Common myeloid progenitor, CD34-positive (primary cell): ENCODE results near the gene FHIT.

Experiments
- CTCF ChIA-PET: fragments of 350-600 bp; sonication (Branson Sonifier 250); formaldehyde crosslinking; loops from one replicate; lab custom pipeline; 2021; ENCODE audit warnings: antibody characterized with exemption; lab: Charles Lee
- POLR2A ChIA-PET: fragments of 350-600 bp; sonication (Branson Sonifier 250); formaldehyde crosslinking; loops from one replicate; lab custom pipeline; 2021; ENCODE audit warnings: antibody characterized with exemption; lab: Charles Lee
- DNase-seq, 3 donors: peaks; one replicate each; pipeline versions ENCODE4 v3.0.0 to v3.0.0-alpha.2; 2013
- H3K27ac ChIP-seq, 2 experiments: 1 replicate in 1 of 2; 2 replicates in 1 of 2; pipeline ENCODE4 v1.7.0; 2013; ENCODE audit warnings: inconsistent platforms in 2 of 2, low read length in 2 of 2, mild to moderate bottlenecking in 2 of 2, low read depth in 1 of 2, moderate library complexity in 1 of 2; ENCODE audit not compliant: severe bottlenecking in 2 of 2, insufficient read depth in 1 of 2, poor library complexity in 1 of 2
- H3K27me3 ChIP-seq, 5 experiments: replicated peaks in 2 of 5; 1 replicate in 3 of 5; 2 replicates in 2 of 5; pipeline versions ENCODE4 v1.6.1 to v1.7.0; 2013; ENCODE audit warnings: low read length in 4 of 5, mild to moderate bottlenecking in 2 of 5, moderate library complexity in 2 of 5, inconsistent platforms in 1 of 5; ENCODE audit not compliant: insufficient read depth in 5 of 5, control insufficient read depth in 4 of 5
- H3K36me3 ChIP-seq, 4 experiments: 1 replicate in 2 of 4; 2 replicates in 2 of 4; pipeline versions ENCODE4 v1.6.1 to v1.7.0; 2013; ENCODE audit warnings: low read length in 3 of 4, control low read depth in 1 of 4, mild to moderate bottlenecking in 1 of 4; ENCODE audit not compliant: control insufficient read depth in 4 of 4, insufficient read depth in 4 of 4
- H3K4me1 ChIP-seq, 4 experiments: 1 replicate in 3 of 4; 2 replicates in 1 of 4; pipeline versions ENCODE4 v1.6.1 to v1.7.1; 2013; ENCODE audit warnings: low read length in 3 of 4, mild to moderate bottlenecking in 3 of 4, control low read depth in 1 of 4, inconsistent platforms in 1 of 4, moderate library complexity in 1 of 4; ENCODE audit not compliant: control insufficient read depth in 4 of 4, insufficient read depth in 4 of 4; ENCODE audit errors: control extremely low read depth in 1 of 4
- H3K4me3 ChIP-seq, 7 experiments: 1 replicate in 4 of 7; 2 replicates in 3 of 7; pipeline versions ENCODE4 v1.5.1 to v1.7.0; 2013; ENCODE audit warnings: mild to moderate bottlenecking in 7 of 7, low read length in 6 of 7, moderate library complexity in 6 of 7, inconsistent platforms in 2 of 7, low read depth in 2 of 7, control low read depth in 1 of 7; ENCODE audit not compliant: insufficient read depth in 4 of 7, control insufficient read depth in 1 of 7; ENCODE audit errors: extremely low read depth in 1 of 7
- H3K9me3 ChIP-seq, 5 experiments: 1 replicate in 4 of 5; 2 replicates in 1 of 5; pipeline versions ENCODE4 v1.6.1 to v1.7.1; 2013; ENCODE audit warnings: low read length in 4 of 5, mild to moderate bottlenecking in 2 of 5, inconsistent platforms in 1 of 5, low read depth in 1 of 5, moderate library complexity in 1 of 5; ENCODE audit not compliant: control insufficient read depth in 4 of 5, insufficient read depth in 2 of 5; ENCODE audit errors: control extremely low read depth in 1 of 5
- WGBS: methylation state at CpG from one replicate; pipeline ENCODE4 v1.1.5; 2013; ENCODE audit not compliant: insufficient coverage; 5-methylcytosine and 5-hydroxymethylcytosine counted together

FHIT gene

GRCh38 chr3:60215946-60216345 lies 1035.3 kb downstream of the FHIT start:
- H3K4me1 ChIP-seq, result no peaks in the 10 kb centered on the region
- no CpG with 5 or more reads among the region's 1 CpG for WGBS
- ChIA-PET CTCF (no interaction called here), POLR2A (no interaction called here)
- no peak overlapping the region for H3K27ac ChIP-seq
- no peaks in the 10 kb centered on the region for H3K9me3 ChIP-seq
- no peak overlapping the region for H3K4me3 ChIP-seq
- H3K27me3 ChIP-seq, result no peaks in the 10 kb centered on the region
- H3K36me3 ChIP-seq, result no peaks in the 10 kb centered on the region
- no peak for DNase-seq

DNA sequence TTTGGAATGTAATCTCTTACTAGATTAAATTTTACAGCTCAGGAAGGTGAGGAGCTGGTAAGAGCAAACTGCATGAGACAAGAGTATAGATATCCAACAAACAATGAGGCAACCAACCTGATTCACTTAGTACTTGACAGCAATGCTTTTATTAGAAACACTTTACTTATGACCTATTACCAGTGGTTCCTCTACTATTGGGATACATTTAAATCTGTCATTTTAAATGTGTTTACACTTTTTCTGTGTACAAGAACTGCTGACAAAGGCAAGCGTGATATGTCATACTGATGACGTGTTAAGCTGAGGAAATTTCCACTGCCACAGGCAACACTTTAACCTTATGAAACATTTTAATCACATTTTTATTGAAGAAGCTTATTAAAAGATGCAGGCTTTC lies 1043.3 kb downstream of the FHIT start:
- CTCF ChIA-PET, result interaction anchor here (0.7 to 1.2 kb wide), 2 partner anchors 9 to 17 kb away, joined by 3 read pairs; no protein-coding TSS in a partner anchor
- no peak overlapping the region for H3K4me3 ChIP-seq
- POLR2A ChIA-PET, result no interaction called here
- WGBS, result no CpG with 5 or more reads among the region's 2 CpGs
- H3K9me3 ChIP-seq, result no peaks in the 10 kb centered on the region
- H3K27ac ChIP-seq, result no peak overlapping the region
- H3K36me3 ChIP-seq, result no peaks in the 10 kb centered on the region
- DNase-seq, result no peak
- H3K27me3 ChIP-seq, result no peaks in the 10 kb centered on the region
- H3K4me1 ChIP-seq, result no peaks in the 10 kb centered on the region

- DNase-seq, result no peak
- POLR2A ChIA-PET, result interaction anchor here (0.6 kb wide), 1 partner anchor 1049 kb away, joined by 3 read pairs; no protein-coding TSS in a partner anchor
- Histone ChIP-seq H3K4me1 (no peaks in the 10 kb centered on the region), H3K27me3 (no peaks in the 10 kb centered on the region), H3K9me3 (no peaks in the 10 kb centered on the region), H3K27ac (no peak overlapping the region), H3K36me3 (no peaks in the 10 kb centered on the region), H3K4me3 (no peak overlapping the region)
- CTCF ChIA-PET, result no interaction called here
- 100% methylated on average over 1 of the region's 2 CpGs for WGBS
These were observed 1045.0 kb downstream of the FHIT start for GRCh38 chr3:60206206-60206605.

GRCh38 chr3:60202052-60202726 lies 1049.1 kb downstream of the FHIT start:
- ChIA-PET POLR2A (interaction anchor here (0.7 kb wide), 1 partner anchor 385 kb away, joined by 3 read pairs; no protein-coding TSS in a partner anchor), CTCF (no interaction called here)
- H3K9me3 ChIP-seq, result no peaks in the 10 kb centered on the region
- H3K4me3 ChIP-seq, result no peak overlapping the region
- H3K36me3 ChIP-seq, result no peaks in the 10 kb centered on the region
- no peak overlapping the region for H3K27ac ChIP-seq
- peak in 2 of 3 donors; percentile 45 to 56 for DNase-seq
- no peaks in the 10 kb centered on the region for H3K27me3 ChIP-seq
- WGBS, result 40% methylated on average over 2 of the region's 3 CpGs
- no peaks in the 10 kb centered on the region for H3K4me1 ChIP-seq

DNA sequence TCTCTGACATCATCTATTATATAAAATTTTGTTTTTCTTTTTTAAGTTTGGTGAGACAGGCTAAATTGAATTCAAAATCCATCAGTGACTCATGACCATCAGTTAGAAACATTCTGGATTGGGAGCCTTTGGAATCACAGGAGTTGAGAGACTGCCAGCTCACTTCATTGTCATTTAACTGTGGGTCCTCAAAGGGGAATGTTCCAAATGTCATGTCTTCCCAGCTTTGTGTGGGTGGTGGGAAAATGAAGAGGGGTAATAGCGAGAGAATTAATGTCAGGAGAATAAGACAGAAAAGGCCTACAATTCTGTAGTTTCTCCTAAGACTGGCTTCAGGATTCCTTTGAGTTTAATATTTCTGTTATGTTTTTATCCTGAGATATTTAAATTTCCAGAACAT lies 1051.9 kb downstream of the FHIT start:
- no CpG with 5 or more reads among the region's 1 CpG for whole genome bisulfite sequencing
- no peak overlapping the region for H3K4me3 ChIP-seq
- CTCF ChIA-PET, result interaction anchor here (0.6 kb wide), 1 partner anchor 303 kb away, joined by 3 read pairs; no protein-coding TSS in a partner anchor

GRCh38 chr3:60198179-60198720 lies 1053.0 kb downstream of the FHIT start:
- H3K27ac ChIP-seq, result no peak overlapping the region
- no peak for DNase-seq
- H3K4me3 ChIP-seq, result no peak overlapping the region
- no peaks in the 10 kb centered on the region for H3K36me3 ChIP-seq
- H3K9me3 ChIP-seq, result peaks cover 0 to 3% (median 0%) of the 10 kb centered on the region in 5 experiments
- no peaks in the 10 kb centered on the region for H3K4me1 ChIP-seq
- 100% methylated on average over 1 of the region's 5 CpGs for WGBS
- ChIA-PET POLR2A (no interaction called here), CTCF (interaction anchor here (2.0 kb wide), 1 partner anchor 13 kb away, joined by 4 read pairs; no protein-coding TSS in a partner anchor)
- no peaks in the 10 kb centered on the region for H3K27me3 ChIP-seq

More for the DNA sequence above, 1051.9 kb downstream of the FHIT start:
- Histone ChIP-seq H3K4me1 (no peaks in the 10 kb centered on the region), H3K27ac (no peak overlapping the region), H3K36me3 (no peaks in the 10 kb centered on the region), H3K27me3 (no peaks in the 10 kb centered on the region), H3K9me3 (peaks cover 0 to 3% (median 0%) of the 10 kb centered on the region in 5 experiments)
- DNase-seq, result no peak
- POLR2A ChIA-PET, result no interaction called here
